ENCODE results near the gene HSPA1B. TPM values are rescaled to one million over a fixed set of nuclear protein-coding genes. Genes with fewer than 3 reads are reported as not detected.
"Not testable (repeated sequence)": the region's sequence is repeated elsewhere in the genome, so short reads cannot be mapped to it uniquely, and the experiment has no call there.

HSPA1B gene
- polyA plus RNA-seq, 4 donors, result 111 to 507 (median 160) TPM

DNA sequence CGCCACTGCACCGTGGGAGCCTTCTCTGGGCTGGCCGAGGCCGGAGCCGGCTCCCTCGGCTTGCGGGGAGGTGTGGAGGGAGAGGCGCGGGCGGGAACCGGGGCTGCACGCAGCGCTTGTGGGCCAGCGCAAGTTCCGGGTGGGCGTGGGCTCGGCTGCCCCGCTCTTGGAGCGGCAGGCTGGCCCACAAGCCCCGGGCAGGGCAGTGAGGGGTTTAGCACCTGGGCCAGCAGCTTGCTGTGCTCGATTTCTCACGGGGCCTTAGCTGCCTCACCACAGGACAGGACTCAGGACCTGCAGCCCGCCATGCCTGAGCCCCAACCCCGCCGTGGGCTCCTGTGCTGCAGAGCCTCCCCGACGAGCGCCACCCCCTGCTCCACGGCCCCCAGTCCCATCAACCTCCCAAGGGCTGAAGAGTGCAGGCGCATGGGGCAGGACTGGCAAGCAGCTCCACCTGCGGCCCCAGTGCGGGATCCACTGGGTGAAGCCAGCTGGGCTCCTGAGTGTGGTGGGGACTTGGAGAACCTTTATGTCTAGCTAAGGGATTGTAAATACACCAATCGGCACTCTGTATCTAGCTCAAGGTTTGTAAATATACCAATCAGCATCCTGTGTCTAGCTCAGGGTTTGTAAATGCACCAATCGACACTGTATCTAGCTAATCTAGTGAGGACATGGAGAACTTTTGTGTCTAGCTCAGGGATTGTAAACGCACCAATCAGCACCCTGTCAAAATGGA is 24.6 kb downstream of the HSPA1B start:
- DNase-seq (ENCODE audit: low read depth in 4 of 4, low spot score in 3 of 4), result not testable (repeated sequence)

DNA sequence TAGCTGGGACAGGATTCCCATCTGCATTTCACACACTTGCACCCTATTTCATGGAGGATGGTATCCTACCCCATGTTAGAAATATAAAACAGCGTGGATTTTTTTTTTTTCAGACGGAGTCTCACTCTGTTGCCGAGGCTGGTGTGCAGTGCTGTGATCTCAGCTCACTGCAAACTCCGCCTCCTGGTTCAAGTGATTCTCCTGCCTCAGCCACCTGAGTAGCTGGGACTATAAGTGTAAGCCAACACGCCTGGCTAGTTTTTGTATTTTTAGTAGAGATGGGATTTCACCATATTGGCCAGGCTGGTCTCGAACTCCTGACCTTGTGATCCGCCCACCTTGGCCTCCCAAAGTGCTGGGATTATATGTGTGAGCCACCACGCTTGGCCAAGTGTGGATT is 30.2 kb downstream of the HSPA1B start:
- not testable (repeated sequence) for DNase-seq (ENCODE audit: low read depth in 4 of 4, low spot score in 3 of 4)

DNA sequence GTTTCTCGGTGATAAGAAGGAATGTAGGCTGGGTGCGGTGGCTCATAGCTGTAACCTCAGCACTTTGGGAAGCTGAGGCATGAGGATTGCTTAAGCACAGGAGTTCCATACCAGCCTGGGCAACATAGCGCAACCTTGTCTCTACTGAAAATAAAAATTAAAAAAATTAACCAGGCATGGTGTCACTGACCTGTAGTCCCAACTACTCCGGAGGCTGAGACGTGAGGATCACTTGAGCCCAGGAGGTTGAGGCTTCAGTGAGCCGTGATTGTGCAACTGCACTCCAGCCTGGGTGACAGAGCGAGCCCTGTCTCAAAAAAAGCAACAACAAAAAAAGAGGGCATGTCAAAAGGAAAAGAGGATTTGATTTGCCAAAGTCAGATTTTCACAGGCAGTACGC is 31.2 kb downstream of the HSPA1B start:
- no peak for DNase-seq (ENCODE audit: low read depth in 4 of 4, low spot score in 3 of 4)

DNA sequence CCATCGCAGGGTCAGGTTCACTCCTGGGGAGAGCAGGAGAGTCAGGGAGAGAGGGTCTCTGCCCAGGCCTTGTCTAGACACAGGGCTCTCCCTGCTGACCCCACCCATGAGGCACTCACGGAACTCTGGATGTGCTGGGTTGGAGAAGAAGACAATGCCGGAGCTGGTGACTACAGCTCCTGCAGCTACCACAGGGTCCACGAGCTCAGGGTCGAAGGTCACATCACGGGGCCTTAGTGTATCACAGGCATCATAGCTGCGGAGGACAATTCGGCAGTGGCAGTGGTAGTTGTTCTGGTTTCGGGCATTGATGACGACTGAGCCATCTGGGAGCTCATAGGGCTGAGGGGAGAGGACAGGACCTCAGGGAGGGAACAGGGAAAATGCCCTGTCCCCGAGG is 32.4 kb downstream of the HSPA1B start:
- no peak for DNase-seq (ENCODE audit: low read depth in 4 of 4, low spot score in 3 of 4)

DNA sequence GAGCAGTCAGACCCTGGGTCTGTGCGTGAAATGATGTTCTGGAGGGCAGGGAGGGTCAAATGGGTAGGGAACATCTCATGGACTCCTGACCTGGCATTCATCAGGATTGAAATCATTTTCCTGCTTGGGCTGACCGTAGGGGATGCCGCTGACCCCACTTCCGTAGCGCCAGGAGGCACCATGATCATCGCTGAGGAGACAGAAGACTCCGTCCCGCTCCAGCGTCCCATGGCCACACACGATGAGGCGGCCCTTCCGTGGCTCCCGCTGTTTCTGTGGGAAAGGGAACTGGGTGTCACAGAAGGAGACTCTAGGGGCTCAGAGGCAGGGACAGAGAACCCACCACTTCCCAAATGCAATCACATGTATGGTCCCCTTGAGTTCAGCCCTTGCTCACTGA is 32.8 kb downstream of the HSPA1B start:
- no peak for DNase-seq (ENCODE audit: low read depth in 4 of 4, low spot score in 3 of 4)

DNA sequence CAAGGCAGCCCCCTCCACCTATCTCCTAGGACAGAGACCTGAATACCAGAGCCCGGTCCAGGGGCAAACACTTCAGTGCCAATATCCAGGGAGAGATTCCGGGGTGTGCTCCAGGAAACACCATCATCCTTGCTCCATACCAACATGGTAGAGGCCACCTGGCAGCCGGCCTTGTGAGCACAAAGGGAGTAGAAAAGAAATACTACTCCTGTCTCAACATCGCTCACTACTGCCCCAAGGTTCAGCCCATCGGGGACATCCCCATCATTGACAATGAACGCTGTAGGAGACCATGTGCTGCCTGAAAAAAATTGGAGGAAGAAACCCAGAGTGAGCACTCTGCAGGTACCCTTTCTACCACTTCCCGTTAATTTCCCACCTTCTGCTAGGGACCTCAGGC is 33.6 kb downstream of the HSPA1B start:
- DNase-seq (ENCODE audit: low read depth in 4 of 4, low spot score in 3 of 4), result no peak

DNA sequence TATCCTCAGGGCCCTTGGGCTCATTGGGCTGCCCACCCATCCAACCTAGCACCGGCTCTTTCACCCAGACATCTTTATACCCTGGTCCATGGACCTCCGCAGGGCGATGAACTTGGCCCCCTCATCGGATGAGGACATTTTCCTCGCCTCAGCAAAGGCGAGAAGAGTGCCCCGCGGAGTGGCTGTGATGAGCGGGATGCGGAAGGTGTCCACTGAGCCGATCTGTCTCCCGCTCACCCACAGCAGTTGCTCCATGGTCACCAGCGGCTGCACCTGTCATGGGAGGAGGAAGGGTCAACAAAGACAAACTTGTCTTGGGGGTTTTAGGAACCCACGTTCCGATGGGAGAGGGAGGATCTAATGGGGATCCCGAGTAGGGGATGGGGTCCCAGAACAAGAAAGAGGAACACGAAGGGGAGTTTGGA is 34.4 kb downstream of the HSPA1B start:
- no peak for DNase-seq (ENCODE audit: low read depth in 4 of 4, low spot score in 3 of 4)

DNA sequence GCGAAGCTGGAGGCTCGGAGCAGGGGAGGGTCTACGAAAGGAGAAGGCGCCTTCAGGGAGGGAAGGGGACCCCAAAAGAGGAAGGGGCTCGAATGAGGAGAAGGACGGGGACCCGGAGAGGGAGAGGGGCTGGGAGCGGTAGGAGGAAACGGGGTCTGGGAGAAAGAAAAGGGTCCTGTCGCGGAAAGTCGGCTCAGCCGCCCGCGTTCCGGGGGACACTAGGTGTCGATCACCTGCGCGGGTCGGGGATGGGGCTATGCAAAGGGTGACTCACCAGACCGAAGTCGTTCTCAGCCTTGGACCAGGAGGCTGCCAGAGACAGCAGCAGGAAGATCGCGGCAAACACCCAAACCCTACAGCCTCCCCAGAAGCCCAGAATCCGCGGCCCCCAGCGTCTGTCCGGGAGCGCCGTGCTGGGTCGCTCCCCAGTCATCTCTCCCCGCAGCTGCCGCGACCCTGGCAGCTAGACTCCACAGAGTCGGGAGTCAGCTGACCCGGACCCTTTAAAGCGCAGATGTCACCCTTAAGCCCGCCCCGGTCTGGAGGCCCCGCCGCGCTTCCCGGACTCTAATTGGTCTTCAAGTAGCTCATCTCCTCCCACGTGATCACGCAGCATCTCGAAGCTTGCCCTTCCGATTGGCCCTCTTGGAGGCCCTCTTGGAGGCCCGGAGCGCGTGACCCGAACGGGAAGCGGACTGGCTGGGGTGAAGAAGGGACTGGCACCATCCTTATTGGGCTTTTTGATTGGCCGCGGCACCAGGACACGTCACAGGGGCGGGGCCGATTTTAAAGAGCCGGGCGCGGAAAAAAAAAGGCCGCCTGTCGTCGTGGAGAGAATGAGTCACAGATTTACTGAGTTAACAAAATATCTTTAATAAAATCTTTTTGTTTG is 35.1 kb downstream of the HSPA1B start, which contains the start of gene NEU1:
NEU1 (minus strand) TSS at position 478 of the 892 bp plus-strand sequence; CDS start at position 433, 45 bp downstream.
- DNase-seq (ENCODE audit: low read depth in 4 of 4, low spot score in 3 of 4), result peak; percentile 97 to 100 (median 99)

DNA sequence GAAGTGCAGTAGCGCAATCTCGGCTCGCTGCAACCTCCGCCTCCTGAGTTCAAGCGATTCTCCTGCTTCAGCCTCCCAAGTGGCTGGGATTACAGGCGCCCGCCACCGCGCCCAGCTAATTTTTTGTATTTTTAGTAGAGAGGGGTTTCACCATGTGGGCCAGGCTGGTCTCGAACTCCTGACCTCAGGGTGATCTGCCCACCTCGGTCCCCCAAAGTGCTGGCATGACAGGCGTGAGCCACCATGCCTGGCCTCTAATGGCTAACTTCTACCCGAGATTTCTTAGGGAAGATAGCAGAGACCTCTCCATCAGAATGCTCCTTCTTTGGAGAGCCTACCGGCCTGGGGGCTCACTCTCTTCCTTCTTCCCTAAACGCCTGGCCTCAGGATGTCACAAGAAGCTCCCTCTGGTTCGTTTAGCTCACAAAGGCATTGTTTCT is 36.6 kb downstream of the HSPA1B start:
- not testable (repeated sequence) for DNase-seq (ENCODE audit: low read depth in 4 of 4, low spot score in 3 of 4)

DNA sequence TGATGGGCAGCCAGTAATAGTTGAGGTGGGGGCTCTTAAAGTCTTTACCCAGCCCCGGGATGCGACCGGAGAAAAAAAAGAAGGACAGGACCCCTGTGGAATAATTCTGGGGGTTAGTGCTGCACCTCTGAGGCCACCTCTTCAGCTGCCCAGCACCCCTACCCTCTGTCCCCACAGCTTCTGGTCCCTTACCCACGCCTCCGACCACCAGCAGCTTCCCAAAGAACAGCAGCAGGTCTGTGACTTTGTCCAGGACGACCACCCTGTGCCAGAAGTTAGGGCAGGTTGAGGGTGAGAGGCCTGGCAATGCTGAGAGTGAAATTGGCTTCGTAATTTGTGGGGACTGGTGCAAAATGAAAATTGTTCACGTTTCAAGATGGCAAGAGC is 37.3 kb downstream of the HSPA1B start:
- DNase-seq (ENCODE audit: low read depth in 4 of 4, low spot score in 3 of 4), result no peak

DNA sequence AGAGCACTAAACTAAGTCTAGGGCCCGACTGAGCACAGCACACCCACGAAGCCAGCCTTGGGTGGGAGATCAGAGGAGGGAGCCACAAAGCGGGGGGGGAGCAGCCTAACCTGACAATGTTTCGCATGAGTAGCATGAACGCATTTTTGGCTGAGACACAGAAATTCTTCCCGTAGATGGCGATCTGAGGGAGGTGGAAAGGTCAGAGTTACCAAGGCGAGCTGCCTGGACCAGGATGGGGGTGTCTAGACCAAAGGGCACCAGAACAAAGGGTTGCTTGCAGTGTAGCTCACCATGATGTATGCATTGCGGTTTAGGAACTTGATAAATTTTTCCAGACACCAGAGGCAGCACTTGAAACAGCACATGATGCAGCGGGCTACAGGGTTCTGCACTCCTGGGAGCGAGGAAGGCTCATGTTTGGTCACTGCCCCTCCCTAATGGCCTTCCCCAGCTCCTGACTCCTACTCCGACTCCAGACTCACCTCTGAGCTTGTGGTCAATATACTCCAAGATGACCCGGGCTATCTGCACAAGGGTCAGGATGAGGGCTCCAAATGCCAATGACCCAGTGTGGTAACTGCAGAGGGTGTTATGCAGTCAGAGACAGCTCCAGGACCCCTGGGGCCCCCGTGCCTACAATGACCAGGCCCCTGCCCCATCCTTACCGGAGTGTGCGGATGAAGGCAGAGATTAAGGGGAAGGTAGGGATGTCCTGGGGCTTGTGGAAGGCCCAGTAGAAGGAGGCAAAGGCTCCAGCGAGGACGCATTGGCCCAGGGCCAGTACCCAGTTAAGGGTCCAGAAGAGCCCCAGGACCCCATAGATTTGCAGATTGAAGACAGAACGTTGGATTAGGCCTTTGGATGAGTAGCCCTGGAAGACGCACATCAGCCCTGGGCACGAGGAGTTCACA is 37.9 kb downstream of the HSPA1B start:
- DNase-seq (ENCODE audit: low read depth in 4 of 4, low spot score in 3 of 4), result no peak

DNA sequence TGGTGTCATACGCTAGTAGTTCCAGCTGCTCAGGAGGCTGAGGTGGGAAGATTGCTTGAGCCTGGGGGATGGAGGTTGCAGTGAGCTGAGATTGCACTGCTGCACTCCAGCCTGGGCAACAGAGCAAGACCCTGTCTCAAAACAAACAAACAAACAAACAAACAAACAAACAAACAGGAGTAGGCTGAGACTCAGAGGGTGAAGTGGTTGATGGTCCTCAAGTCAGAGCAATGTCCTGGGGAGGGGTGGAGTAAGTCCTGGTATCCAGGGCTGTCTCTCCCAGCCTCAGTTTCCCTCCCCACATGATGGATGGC is 41.1 kb downstream of the HSPA1B start:
- DNase-seq (ENCODE audit: low read depth in 4 of 4, low spot score in 3 of 4), result not testable (repeated sequence)

DNA sequence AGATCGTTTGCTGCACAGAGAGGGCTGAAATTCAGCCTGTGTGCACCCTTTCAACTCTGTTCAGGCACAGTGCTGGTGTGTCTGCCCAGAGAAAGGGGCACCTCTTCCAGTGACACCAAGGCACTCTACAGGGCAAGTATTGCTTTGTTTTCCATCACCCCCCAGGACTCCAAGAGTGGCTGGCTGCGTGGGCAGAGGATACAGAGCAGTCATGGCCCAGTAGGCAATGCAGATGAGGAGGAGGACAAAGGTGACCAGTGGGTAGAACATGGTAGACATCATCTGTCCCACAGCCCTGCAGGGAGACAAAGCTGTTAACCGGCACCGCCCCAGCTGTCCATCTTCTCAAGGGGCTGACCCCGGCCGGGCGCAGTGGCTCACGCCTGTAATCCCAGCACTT is 41.8 kb downstream of the HSPA1B start:
- no peak for DNase-seq (ENCODE audit: low read depth in 4 of 4, low spot score in 3 of 4)

DNA sequence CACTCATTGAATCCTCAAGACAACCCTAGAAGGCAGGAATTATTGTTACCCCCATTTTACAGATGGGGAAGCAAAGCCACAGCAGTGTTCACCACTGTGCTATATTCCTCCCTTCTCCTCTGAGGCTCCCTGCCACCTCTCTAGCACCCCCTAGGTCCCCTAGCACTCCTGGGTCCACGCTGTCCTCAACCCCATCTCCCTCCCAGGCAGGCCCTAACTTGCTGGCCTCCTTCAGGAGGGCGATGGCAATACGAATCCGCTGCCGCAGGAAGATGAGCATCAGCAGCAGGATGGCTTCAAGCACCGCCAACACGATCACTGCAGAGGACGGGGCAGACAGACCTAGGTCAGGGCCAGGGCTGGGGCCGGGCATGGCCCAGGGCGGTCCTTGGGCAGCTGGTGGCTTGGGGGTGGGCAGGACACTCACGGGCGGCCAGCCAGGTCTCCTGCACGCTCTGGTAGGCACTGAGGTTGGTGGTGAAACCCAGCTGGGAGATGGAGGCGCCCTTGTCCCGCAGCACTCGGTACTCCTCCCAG is 42.9 kb downstream of the HSPA1B start:
- DNase-seq (ENCODE audit: low read depth in 4 of 4, low spot score in 3 of 4), result no peak

DNA sequence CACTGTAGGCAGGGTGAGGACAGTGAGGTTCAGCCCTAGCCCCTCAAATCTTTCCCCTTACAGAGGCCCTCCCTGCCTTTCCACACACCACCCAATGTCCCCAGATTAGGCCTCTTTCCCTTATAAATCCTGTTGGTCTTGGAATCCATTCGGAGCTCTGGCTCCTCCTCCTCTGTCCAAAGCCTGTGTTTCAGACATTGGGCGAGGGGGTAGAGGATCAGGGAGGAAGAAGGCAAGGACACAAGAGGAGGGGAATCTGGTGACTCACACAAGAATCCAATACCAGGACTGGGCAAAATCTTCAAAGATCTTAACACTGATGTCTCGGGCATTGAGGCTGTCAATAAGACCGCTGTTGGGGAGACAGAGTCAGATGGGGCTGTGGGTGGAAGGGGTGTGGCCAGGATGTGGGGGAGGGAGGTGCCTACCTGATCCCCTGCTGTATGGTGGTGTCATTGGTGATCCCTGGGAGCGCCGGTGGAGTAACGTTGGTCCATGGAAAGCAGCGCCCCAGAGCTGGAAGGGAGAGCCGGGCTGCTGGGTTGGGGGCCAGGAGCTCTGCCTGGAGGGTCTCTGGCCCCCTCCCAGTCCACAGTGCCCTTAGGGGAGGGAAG is 43.6 kb downstream of the HSPA1B start:
- DNase-seq (ENCODE audit: low read depth in 4 of 4, low spot score in 3 of 4), result no peak

DNA sequence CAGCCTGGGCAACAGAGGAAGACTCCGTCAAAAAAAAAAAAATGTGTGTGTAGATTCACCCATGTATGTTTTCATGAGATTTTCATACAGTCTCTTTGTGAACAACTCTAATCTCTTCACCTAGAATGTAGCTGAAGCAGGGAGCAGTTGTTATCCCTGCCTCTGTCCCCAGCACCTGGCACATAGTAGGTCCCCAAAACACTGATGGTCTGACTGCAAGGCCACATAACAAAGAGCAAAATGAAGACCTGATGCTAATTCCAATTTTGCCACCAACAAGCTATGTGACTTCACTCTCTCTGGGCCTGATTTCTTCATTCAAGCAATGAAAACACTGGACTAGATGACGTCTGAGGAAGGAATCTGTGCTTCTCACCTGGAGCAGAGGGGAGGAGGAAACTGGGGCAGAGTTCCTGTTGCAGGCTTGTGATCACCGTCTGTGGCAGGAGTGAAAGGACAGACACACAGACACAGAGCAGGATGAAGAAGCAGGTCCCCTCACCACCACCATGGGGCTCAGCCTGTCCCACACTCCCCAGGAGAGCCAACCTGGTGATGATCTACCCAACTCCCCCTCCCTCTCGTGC is 46.6 kb downstream of the HSPA1B start:
- no peak for DNase-seq (ENCODE audit: low read depth in 4 of 4, low spot score in 3 of 4)

DNA sequence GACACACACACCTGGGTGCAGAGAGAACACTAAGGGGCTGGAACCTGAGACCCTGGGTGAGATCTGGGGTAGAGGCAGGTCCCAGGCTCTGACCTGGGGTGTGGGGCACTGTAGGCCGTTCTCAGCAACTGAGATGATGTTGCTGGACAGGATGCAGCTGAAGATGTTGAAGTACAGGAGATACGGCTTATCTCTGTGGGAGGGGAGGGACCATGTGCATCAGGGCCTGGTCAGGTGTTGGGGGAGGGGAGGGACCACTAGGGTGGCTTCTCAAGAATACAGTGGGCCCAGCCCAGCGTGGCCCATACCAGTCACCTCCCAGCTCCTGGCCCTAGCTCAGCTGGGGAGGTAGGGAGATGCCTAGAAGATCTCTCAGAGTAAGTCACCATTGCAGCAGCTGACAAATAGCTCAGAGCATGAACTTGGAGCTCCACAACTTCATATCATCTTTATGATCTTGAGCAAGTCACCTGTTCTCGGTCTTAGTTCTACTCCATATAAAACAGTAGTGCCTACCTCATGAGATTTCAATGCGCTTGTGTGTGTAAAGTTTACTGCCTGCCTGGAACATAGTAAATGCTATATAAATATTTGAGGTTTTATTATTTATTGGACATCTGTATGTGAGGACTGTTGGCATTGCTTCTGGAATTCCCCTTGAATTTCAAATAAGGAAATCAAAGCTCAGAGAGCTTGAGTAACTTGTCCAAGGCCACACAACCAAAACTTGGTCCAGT is 47.5 kb downstream of the HSPA1B start:
- no peak for DNase-seq (ENCODE audit: low read depth in 4 of 4, low spot score in 3 of 4)

DNA sequence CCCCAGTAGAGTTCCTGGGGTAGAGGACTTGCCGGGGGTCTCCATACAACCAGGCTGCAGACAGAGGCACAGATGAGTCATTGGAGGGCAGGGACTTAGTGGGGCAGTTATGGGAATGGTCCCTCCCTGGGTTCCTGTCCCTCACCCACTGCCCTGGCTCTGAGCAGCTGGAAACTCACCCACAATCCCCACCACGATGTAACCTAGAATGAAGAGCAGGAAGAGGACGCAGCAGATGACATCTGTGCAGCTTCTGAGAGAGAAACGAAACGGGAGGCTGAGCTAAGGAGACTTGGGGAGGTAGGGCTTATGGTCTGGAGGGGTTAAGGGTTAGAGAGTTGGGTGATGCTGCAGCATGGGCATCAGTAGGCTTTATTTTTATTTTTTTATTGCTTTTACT is 48.3 kb downstream of the HSPA1B start:
- no peak for DNase-seq (ENCODE audit: low read depth in 4 of 4, low spot score in 3 of 4)

DNA sequence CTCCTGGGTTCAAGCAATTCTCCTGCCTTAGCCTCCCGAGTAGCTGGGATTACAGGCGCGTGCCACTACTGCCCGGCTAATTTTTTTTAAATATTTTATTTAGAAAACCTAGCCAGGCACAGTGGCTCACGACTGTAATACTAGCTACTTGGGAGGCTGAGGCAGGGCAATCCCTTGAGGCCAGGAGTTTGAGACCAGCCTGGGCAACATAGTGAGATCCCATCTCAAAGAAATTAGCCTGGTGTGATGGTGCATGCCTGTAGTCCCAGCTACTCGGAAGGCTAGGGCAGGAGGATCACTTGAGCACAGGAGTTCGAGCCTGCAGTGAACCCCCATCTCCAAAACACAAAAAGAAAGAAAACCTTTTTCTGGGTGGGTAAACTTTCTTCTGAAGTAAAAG is 48.8 kb downstream of the HSPA1B start:
- DNase-seq (ENCODE audit: low read depth in 4 of 4, low spot score in 3 of 4), result no peak
